ENCODE measurements around the gene ULK4. TPM values are rescaled to one million over a fixed set of nuclear protein-coding genes. Genes with fewer than 3 reads are reported as not detected.
"Not testable (repeated sequence)": the region's sequence is repeated elsewhere in the genome, so short reads cannot be mapped to it uniquely, and the experiment has no call there.

The ULK4 gene
- total RNA-seq, 1 donor from 2014 or later = 18.4 TPM

GRCh38 chr3:41315126-41315525 lies 646.8 kb downstream of the ULK4 start:
- DNase-seq (ENCODE audit: low spot score) = no peak

- DNase-seq (ENCODE audit: low spot score) = no peak
Observed at GRCh38 chr3:41308119-41308518, 653.8 kb downstream of the ULK4 start.

GRCh38 chr3:41307065-41307464 lies 654.8 kb downstream of the ULK4 start:
- no peak for DNase-seq (ENCODE audit: low spot score)

- DNase-seq (ENCODE audit: low spot score) = no peak
Observed at GRCh38 chr3:41304593-41304992, 657.3 kb downstream of the ULK4 start.

- DNase-seq (ENCODE audit: low spot score) = no peak
Observed at GRCh38 chr3:41302295-41302694, 659.6 kb downstream of the ULK4 start.

GRCh38 chr3:41301548-41301947 lies 660.4 kb downstream of the ULK4 start:
- no peak for DNase-seq (ENCODE audit: low spot score)

- DNase-seq (ENCODE audit: low spot score) = no peak
Observed at GRCh38 chr3:41299036-41299435, 662.9 kb downstream of the ULK4 start.

GRCh38 chr3:41297750-41298149 lies 664.2 kb downstream of the ULK4 start:
- DNase-seq (ENCODE audit: low spot score) = no peak

GRCh38 chr3:41296556-41296955 lies 665.3 kb downstream of the ULK4 start:
- no peak for DNase-seq (ENCODE audit: low spot score)

- DNase-seq (ENCODE audit: low spot score) = no peak
Observed at GRCh38 chr3:41295740-41296139, 666.2 kb downstream of the ULK4 start.

GRCh38 chr3:41293169-41293681 lies 668.7 kb downstream of the ULK4 start:
- DNase-seq (ENCODE audit: low spot score) = no peak

GRCh38 chr3:41290736-41291135 lies 671.2 kb downstream of the ULK4 start:
- no peak for DNase-seq (ENCODE audit: low spot score)

- DNase-seq (ENCODE audit: low spot score) = no peak
Observed at GRCh38 chr3:41290306-41290705, 671.6 kb downstream of the ULK4 start.

GRCh38 chr3:41288785-41289184 lies 673.1 kb downstream of the ULK4 start:
- no peak for DNase-seq (ENCODE audit: low spot score)

GRCh38 chr3:41286305-41286704 lies 675.6 kb downstream of the ULK4 start:
- no peak for DNase-seq (ENCODE audit: low spot score)

GRCh38 chr3:41284934-41285333 lies 677.0 kb downstream of the ULK4 start:
- not testable (repeated sequence) for DNase-seq (ENCODE audit: low spot score)

- no peak for DNase-seq (ENCODE audit: low spot score)
Observed at GRCh38 chr3:41277790-41278465, 684.0 kb downstream of the ULK4 start.

GRCh38 chr3:41276191-41276590 lies 685.7 kb downstream of the ULK4 start:
- DNase-seq (ENCODE audit: low spot score) = no peak

- no peak for DNase-seq (ENCODE audit: low spot score)
Observed at GRCh38 chr3:41274944-41275668, 686.8 kb downstream of the ULK4 start.

GRCh38 chr3:41272667-41273066 lies 689.2 kb downstream of the ULK4 start:
- no peak for DNase-seq (ENCODE audit: low spot score)

- no peak for DNase-seq (ENCODE audit: low spot score)
Observed at GRCh38 chr3:41267975-41268640, 693.8 kb downstream of the ULK4 start.

- no peak for DNase-seq (ENCODE audit: low spot score)
Observed at GRCh38 chr3:41265823-41266273, 696.1 kb downstream of the ULK4 start.
